HG03575 (cell line): ENCODE data around the gene RBM4.
A peak's percentile ranks its signal among the peaks of the same experiment; 100 is the strongest.

Experiments
- ATAC-seq: cut with Tn5 transposase; IDR thresholded peaks from one replicate; pipeline ENCODE4 v1.9.1; 2021; ENCODE audit not compliant: unreplicated experiment, insufficient number of reproducible peaks, low FRiP score; ENCODE audit errors: extremely low read depth

The RBM4 gene

DNA sequence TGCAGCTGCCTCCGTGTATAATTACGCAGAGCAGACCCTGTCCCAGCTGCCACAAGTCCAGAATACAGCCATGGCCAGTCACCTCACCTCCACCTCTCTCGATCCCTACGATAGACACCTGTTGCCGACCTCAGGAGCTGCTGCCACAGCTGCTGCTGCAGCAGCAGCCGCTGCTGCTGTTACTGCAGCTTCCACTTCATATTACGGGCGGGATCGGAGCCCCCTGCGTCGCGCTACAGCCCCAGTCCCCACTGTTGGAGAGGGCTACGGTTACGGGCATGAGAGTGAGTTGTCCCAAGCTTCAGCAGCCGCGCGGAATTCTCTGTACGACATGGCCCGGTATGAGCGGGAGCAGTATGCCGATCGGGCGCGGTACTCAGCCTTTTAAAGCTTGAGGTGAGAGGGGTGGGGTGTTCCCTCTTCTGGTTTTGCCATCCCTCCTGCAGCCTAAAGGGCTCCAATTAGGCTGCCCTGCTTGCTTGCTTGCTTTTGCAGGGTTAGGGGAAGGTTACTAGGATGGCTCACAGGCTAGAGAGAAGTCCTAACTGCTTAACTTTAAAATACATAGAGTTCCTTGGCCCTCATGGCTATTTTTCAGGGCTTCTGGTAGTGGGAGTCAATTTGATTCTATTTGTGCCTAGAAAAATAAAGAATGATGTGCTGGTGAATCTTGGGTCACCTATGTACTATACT, 5.4 kb downstream of the RBM4 start:
- no peak for ATAC-seq

DNA sequence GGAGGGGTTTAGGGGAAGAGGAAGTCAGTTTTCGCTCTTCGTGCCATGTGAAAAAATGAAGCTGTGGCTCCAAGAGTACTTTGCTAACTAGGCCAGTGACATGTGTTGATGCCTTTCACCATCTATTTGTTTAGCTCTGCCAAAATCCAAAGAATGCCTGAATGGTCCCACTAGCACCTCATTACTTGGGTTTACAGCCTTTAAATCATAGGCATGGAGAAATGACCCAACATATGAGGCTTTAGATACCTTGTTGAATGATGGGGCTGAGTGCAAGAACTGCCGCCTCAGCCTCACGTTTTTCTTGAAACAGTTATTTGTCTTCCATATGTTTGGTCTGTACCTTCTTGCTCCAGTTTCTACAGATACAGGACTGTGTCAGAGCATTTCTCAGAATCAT, 8.3 kb downstream of the RBM4 start:
- no peak for ATAC-seq

DNA sequence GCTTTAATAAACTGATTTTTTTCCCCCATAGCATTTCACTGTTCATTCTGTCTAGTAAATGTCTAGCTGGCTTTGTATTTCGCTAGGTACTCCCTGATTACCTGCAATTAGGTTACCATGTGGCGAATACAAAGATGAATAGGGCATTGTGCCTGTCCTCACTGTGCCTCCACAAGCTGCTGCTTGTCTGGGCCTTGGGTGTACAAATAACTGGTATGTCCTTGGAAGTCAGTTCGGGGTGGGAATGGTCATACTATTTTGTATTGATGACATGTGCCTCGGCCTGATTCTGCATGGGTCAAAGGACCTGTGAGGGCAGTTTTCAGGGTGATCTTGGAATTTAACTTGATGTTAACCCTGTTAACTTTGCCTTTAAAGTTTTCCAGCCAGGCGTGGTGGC, 11.4 kb downstream of the RBM4 start:
- ATAC-seq, result no peak

DNA sequence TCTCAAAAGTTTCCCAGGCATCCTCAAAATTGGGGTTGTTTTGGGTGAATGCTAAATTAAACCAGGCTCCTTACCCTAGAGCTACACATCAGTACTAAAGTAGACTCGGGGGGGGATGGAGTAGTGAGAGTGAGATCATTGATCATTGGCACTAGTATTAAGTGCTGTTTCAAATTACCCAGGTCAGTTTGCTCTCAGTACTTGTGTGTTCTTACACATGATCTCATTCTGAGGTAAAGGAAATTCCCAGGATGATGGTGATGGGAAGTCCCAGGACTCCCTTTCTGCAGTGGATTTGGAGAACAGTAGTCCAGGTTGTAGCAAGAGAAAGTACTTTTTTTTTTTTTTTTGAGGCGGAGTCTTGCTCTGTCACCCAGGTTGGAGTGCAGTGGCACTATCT, 12.5 kb downstream of the RBM4 start:
- no peak for ATAC-seq

DNA sequence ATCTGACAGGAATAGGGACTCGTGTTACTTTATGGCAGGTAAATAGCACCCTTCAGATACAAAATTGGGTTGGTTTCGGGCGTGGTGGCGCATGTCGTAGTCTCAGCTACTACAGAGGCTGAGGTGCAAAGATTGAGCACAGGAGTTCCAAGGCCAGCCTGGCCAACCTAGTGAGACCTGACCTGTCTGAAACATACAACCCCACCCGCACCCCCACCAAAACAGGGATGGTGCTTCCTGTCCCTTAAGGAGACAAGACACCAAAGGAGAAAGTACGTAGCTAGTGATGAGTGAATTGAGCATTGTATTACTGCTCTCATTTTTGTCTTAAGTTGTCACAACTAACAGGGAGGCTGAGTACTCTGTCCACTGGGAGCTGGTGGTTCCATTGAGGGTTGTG, 14.1 kb downstream of the RBM4 start:
- ATAC-seq, result no peak

DNA sequence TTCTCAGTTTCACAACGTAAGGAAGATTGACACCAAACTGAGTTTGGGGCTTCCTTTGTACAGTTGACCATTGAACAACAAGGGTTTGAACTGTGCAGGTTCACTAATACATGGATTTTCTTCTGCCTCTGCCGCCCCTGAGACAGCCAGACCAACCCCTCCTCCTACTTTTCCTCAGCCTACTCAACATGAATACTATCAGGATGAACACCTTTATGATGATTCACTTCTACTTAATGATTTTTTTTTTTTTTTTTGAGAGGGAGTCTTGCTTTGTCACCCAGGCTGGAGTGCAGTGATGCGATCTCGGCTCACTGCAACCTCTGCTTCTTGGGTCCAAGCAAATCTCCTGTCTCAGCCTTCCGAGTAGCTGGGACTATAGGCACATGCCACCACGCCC, 14.6 kb downstream of the RBM4 start:
- ATAC-seq, result no peak

DNA sequence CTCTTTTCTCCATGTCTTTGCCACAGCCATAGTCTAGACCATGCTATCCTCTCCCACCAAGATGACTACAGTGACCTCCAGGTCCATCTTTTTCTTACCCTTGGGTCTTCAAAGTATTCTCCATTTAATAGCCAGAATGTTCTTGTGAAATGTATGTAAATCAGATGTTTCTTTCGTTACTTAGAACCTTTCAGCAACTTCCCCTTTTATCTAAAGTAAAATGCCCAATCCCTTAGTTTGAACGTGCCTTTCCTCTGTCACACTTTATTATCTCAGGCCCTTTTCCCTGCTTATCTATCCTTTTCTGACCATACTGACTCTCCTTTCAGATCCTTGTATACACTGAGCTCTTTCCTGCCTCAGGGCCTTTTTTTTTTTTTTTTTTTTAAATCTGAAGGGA, 21.3 kb downstream of the RBM4 start:
- no peak for ATAC-seq

DNA sequence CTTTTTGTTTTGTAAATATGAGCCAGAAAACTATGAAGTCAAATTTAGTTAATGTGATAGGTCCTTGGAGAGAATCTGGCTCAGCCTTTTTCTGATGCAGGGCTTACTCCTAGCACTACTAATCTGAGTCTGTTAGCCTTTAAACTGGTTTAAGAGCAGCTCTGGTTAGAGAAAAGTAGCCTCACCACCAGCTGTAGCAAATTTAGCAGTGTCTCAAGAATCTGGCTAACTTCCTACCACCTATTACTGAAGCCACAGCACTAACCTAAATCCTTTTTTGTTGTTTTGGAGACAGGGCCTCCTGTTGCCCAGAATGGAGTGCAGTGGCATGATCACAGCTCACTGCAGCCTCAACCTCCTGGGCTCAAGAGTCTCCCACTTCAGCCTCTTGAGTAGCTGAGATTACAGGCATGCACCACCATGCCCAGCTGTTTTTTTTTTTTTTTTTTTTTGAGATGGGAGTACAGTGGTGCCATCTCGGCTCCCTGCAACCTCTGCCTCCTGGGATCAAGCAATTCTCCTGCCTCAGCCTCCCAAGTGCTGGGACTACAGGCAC, 25.3 kb downstream of the RBM4 start:
- ATAC-seq, result no peak

DNA sequence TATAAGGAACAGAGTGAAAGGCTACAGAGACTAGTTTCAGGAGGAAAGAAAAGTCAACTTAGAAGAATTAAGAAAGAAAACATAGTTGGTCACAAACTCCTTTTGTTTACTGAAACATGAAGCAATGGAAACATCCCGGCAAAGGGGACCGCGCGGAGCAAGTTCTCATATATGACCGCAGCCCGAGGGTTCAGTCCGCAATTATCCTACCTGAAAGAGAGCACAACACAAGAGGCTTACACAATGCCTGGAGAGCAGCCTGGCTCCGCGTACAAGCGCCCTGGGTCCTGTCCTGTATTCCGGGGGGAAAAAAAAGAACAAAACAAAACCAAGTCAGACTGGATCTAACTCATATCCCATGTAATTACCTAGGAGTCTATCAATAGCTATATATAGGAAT, 26.9 kb downstream of the RBM4 start:
- ATAC-seq, result no peak

DNA sequence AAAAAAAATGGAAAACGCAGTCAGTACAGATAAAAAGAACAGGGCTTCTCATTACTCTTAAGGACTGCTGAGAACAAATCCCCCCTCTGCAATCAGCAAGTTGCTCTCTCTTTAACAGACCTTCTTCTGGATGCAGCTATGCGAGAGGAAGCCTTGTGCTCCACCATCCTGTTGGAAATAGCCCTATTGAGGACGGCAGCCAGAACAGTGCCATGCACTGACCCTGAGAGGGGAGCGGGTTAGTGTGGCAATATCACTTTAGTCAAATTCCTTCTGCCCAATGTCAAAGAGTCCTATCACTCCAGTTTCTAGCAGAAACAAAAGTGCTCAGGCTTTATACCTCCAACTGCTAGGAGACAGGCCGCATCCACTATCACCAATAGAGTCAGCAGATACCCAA, 32.3 kb downstream of the RBM4 start:
- ATAC-seq, result no peak

DNA sequence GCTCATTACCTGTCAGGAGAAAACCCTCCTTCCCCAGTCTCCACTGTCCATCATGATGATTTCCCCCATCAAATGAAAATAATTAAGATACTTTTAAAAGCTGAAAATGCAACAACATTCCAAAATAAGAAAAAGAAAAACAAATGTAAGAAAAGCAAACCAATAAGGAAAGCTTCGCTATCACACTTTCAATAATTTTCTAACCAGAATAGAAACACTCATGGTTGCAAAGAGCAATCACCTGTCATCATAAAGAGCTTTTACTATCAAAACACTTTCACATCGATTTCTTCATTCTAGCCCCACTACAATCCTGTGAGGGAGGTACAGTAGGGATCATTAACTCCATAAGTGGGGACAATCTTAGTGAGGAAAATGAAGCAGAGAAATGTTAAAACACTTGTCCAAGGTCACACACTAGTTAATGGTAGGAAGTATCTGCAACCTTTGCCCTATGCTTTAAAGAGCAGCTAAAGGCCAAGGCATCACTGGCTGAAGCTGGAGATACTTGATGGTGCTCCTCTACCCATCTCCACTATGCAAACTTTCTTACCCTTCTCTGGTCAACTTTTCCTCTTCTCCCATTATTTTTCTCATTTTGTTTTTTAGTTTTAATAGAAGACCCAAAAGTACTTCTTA, 36.6 kb downstream of the RBM4 start:
- ATAC-seq, result no peak

DNA sequence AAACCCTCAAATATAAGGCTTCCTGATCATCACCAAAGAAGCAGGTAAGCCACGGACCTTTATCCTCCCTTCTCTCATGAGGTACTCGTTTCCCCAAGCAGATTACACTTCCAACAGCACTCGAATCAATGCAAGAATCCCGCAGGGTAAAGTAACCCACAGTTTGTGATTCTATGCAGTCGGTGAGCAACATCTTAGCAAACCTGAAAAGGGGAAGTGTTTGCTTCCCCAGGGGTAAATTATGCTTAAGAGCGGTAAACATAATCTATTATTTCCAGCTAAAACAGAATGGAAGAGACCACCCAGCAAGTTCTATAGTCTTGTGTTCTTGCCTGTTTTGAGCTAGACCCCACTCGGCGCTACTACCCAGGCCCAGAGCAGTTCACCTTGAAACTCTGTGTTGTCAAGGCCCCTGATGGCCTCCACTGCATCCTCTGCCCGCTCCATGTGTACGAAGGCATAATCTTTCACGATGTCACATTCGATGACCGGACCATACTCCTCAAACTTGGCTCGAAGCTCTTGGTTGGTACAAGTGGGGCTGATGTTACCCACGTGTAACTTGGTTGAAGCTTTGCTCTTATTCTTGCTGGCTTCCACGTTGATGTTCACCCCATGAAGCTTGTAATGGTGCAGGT, 37.9 kb downstream of the RBM4 start:
- ATAC-seq, result no peak

DNA sequence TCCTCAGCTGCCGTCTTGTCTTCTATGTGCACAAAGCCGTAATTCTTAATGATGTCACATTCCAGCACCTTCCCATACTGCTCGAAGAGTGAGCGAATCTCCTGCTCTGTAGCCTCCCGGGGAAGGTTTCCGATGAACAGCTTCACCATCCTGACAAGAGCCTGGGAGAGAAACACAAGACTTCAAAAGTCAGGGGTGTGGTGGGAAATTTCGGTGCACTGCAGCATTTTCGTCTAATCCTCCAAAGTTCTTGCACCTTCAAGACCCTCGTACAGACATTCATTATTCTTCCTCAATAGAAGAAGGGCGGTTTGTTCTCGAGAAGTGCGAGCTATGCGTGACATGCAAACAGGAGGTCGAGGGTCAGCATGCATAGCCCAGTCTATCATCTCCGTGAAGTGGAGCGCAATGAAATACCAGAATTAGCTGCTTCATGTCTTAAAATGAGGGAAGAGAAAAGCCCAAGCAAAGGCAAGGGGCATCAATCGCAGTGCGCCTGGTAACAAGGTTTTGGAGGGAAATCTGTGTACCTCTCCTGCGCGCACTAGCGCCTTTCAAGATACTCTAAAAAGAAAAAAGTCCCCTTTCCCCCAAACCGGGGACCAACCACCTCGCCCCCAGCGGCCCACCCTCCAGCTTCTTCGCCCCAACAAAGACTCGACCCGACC, 38.6 kb downstream of the RBM4 start:
- no peak for ATAC-seq

DNA sequence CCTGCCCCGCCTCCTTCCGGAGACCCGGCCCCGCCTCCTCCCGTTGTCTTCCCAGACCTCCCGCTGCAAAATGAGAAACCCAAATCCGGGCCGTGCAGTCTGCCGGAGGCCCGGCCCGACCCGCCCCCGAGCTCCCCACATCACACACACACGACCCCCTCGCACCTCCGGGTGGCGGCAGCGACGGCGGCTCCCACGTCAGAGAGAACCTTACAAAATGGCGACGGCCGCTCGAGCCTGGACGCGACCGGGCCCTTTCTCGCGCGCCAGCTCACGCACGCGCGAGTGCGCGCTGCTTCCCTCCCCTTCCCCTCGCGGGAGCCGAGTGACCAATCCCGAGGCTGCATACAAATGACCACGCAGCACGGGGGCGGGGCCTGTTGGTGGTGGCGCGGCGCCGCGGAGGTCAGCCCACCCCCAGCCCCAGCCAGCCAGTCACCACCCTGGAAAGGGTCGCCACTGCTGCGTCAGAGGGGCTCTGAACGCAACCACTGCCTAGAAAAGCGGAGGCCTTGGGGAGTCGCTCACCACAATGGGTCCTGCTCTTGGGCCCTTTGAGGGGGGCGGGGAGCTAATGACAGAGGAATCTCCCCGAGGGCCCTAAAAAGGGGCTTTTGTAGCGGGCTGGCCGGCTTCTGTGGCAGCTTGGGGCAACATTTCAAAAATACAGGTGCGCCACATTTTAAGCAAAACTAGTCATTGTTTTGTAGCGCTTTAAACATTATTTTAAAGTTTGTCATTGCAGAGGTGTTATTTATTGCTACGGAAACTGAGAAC, 39.3 kb downstream of the RBM4 start, which contains the start of gene RBM4B:
Gene RBM4B (minus strand): TSS at position 289 of the 777 bp plus-strand sequence. CDS start 808 bp downstream, outside the sequence.
- peak; percentile 53 for ATAC-seq

DNA sequence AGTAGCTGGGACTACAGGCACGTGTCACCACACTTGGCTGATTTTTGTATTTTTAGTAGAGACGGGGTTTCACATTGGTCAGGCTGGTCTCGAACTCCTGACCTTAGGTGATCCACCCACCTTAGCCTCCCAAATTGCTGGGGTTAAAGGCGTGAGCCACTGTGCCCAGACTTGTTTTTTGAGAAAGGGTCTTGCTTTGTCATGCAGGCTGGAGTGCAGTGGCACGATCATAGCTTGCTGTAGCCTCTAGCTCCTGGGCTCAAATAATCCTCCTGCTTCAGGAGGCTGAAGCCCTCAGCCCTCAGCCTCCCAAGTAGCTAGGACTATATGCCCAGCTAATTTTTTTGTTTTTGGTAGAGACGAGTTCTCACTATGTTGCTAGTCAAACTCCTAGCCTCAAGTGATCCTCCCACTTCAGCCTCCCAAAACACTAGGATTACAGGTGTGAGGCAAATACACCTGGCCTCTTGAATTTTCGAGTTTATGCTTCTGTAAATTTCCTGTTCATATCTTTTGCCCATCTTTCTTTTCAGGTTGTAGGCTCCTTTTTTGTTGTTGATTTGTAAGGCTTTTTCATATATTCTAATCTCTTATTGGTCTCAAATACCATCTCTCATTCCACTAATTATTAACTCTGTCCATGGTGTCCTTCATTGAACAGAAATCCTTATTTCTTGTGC, 42.6 kb downstream of the RBM4 start:
- no peak for ATAC-seq

DNA sequence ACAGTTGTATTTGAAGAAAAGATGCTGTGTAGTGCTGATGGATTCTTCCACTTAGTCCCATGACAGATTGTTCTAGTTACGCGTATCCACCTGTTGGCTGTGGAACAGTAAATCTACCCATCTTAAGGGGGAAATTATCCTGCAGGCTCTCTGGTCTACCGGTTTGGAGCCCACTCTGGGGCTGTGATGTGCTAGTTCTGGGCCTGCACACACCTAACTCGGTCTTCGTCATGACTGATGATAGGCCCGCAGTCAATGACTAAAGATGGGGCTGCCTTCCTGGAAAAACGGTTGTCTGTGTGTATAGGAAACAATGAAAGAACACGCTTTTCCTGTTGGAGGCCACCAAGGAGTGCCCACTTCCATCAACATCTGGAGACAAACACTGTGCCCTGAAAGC, 45.4 kb downstream of the RBM4 start:
- no peak for ATAC-seq

DNA sequence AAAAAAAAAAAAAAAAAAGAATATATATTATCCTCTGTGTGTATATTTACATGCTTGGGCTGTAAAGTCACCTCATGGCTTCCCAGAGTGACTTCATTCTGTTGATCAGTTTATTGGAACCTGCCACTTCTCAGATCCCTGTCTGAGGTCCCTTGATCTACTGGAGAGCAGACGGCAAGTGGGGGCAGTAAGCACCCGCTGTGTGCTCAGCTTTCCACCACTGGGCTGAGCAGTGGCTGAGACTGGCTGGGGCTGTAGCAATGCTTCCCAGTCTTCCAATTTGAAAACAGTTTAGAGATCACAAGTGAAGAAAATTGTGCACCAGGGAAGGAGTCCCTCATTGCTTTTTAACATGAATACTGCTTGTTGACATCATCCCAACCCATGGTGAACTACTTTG, 46.1 kb downstream of the RBM4 start:
- no peak for ATAC-seq

DNA sequence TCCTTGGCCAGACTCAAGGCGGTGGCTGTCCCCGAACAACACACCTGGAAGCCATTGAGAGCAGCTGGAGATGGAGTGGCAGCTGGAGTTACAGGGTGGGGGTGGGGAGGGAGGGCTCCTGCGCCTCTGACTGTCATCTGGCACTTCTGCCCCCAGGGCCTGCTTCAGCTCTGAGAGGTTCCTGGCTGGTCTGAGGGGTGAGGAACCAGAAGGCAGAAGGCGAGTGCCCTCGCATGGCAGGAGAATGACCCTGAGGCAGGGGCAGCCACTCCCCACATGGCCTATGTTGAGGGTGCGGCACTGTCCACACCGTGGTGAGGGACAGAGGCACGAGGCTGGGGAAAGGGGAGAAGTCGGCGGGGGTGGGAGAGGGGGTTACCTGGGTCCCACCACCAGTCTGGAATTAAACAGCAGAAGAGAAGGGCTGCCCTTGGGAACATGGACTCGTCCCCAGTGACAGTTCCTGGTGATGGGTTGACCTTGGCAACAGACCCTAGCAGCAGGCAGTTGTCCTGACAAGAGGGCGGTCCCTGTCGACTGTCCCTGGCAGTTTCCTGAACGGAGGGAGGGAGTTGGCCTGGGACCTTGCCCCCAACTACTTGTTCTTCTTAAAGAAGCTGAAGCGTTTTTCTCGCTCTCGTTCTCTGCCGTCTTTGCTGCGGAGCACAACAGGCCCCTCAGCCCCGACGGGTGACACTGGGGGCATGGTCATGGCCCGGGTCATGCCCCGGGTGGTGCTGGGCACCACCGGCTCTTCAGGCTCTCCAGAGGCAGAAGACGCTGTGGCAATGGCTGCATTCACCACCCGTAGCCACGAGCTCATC, 47.0 kb downstream of the RBM4 start:
- ATAC-seq, result no peak
